Measurements from ENCODE around the gene F11. TPM values are rescaled to one million over a fixed set of nuclear protein-coding genes. Genes with fewer than 3 reads are reported as not detected.

Gene F11
- total RNA-seq, 1 experiment from 2014 or later, result 1.6 TPM

DNA sequence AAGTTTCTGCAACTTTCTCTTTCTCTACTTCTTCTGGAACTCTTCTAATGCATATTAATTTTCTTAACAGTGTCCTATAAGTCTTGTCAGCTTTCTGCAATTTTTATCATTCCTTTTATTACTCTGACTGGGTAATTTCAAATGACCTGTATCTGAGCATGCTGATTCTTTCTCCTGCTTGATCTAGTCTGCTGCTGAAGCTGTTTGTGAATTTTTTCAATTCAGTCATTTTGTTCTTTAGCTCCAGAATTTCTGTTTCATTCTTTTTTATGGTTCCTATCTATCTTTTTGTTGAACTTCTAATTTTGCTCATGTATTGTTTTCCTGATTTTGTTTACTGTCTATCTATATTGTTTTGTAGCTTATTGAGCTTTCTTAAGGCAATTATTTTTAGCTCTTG is 40.1 kb upstream of the F11 start (continued):
- TF ChIP-seq RELA (CRISPR knock-in tag; IDR thresholded peaks at IDR 0.05; ENCODE audit: borderline replicate concordance) (no peak), ETV6 (CRISPR knock-in tag; IDR thresholded peaks at IDR 0.05) (no peak), NR2C2 (CRISPR knock-in tag; IDR thresholded peaks at IDR 0.05) (no peak)
- TF ChIP-seq, protein P1, sequence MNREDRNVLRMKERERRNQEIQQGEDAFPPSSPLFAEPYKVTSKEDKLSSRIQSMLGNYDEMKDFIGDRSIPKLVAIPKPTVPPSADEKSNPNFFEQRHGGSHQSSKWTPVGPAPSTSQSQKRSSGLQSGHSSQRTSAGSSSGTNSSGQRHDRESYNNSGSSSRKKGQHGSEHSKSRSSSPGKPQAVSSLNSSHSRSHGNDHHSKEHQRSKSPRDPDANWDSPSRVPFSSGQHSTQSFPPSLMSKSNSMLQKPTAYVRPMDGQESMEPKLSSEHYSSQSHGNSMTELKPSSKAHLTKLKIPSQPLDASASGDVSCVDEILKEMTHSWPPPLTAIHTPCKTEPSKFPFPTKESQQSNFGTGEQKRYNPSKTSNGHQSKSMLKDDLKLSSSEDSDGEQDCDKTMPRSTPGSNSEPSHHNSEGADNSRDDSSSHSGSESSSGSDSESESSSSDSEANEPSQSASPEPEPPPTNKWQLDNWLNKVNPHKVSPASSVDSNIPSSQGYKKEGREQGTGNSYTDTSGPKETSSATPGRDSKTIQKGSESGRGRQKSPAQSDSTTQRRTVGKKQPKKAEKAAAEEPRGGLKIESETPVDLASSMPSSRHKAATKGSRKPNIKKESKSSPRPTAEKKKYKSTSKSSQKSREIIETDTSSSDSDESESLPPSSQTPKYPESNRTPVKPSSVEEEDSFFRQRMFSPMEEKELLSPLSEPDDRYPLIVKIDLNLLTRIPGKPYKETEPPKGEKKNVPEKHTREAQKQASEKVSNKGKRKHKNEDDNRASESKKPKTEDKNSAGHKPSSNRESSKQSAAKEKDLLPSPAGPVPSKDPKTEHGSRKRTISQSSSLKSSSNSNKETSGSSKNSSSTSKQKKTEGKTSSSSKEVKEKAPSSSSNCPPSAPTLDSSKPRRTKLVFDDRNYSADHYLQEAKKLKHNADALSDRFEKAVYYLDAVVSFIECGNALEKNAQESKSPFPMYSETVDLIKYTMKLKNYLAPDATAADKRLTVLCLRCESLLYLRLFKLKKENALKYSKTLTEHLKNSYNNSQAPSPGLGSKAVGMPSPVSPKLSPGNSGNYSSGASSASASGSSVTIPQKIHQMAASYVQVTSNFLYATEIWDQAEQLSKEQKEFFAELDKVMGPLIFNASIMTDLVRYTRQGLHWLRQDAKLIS (CRISPR knock-in tag; IDR thresholded peaks at IDR 0.05; ENCODE audit: borderline replicate concordance), result no peak

DNA sequence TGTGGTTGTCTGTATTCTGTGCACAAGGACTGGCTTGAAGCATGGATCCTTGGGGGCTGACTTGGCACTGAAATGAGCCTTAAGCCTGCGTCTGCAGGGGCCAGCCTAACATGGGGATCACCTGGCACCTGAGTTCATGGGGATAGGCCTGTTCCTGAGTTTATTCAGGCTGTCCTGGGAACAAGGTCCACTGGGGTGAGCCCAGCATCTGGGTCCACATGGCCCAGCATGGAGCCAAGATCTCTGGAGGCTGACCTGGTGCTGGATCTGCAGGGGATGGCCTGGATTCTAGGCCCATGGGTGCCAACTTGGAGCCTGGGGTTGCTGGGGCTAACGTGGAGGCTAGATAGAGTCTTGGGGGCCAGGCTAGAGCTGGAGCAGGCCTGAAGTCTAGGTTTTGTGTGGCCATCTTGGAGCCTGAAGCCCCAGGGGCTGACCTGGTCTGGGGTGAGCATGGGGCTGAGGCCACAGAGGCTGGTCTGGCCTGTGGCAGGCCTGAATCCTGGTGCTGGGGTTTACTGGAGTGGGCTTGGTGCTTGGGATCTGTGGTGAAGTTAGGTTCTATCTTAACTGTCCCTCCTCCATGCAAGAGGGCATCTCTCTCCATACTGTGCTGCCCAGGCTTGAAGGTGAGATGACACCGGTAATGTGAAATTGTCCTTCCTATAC is 39.3 kb upstream of the F11 start:
- CTCF ChIA-PET, result no interaction called here
- POLR2A ChIA-PET, result no interaction called here

DNA sequence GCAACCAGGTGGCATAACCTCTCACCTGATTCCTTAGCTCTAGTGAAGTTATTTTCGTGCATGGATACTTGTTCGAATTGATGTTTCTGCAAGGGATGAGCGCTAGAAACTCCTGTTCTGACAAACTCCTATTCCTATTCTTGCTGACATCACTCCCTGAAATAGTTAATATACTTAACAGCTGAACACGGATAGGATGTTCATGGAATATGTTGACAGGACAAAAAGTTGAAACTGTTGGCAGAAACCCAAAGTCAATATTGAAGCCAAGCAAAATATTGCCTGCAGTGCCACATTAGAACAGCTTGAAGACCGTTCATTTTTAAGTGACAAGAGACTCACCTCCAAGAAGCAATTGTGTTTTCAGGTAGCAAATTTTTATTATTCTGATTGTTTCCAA is 38.8 kb upstream of the F11 start, which contains the start of gene KLKB1:
Gene KLKB1 (plus strand): TSS at position 287 of the 400 bp plus-strand sequence. CDS start 689 bp downstream, outside the sequence.
- TF ChIP-seq HMGA2 (CRISPR knock-in tag; IDR thresholded peaks at IDR 0.05) (no peak), TP53 (CRISPR knock-in tag; IDR thresholded peaks at IDR 0.05) (no peak), FOXJ3 (CRISPR knock-in tag; IDR thresholded peaks at IDR 0.05; ENCODE audit: borderline replicate concordance) (no peak), EMX1 (CRISPR knock-in tag; IDR thresholded peaks at IDR 0.05) (no peak)
- ATAC-seq (no peak), DNase-seq (ENCODE audit: low spot score) (no peak)
- Mint-ChIP-seq H3K27ac (peak within 1 kb of the TSS; percentile 26; the same call in 1 of the 2 replicates), H3K36me3 (peaks cover 48% of the 10 kb centered on the region), H3K27me3 (ENCODE audit: low read depth) (peaks cover 15% of the 10 kb centered on the region), H3K9me3 (peaks cover 40% of the 10 kb centered on the region), H3K4me1 (peaks cover 27% of the 10 kb centered on the region), H3K4me3 (no peak within 1 kb of the TSS)
- POLR2A ChIA-PET, result no interaction called here
- CTCF ChIA-PET, result interaction anchor here (1.5 kb wide), 1 partner anchor 9 kb away, joined by 3 read pairs; no protein-coding TSS in a partner anchor

More for the DNA sequence above, 39.3 kb upstream of the F11 start:
- peaks cover 15% of the 10 kb centered on the region for H3K27me3 Mint-ChIP-seq (ENCODE audit: low read depth)
- TF ChIP-seq, protein P2, sequence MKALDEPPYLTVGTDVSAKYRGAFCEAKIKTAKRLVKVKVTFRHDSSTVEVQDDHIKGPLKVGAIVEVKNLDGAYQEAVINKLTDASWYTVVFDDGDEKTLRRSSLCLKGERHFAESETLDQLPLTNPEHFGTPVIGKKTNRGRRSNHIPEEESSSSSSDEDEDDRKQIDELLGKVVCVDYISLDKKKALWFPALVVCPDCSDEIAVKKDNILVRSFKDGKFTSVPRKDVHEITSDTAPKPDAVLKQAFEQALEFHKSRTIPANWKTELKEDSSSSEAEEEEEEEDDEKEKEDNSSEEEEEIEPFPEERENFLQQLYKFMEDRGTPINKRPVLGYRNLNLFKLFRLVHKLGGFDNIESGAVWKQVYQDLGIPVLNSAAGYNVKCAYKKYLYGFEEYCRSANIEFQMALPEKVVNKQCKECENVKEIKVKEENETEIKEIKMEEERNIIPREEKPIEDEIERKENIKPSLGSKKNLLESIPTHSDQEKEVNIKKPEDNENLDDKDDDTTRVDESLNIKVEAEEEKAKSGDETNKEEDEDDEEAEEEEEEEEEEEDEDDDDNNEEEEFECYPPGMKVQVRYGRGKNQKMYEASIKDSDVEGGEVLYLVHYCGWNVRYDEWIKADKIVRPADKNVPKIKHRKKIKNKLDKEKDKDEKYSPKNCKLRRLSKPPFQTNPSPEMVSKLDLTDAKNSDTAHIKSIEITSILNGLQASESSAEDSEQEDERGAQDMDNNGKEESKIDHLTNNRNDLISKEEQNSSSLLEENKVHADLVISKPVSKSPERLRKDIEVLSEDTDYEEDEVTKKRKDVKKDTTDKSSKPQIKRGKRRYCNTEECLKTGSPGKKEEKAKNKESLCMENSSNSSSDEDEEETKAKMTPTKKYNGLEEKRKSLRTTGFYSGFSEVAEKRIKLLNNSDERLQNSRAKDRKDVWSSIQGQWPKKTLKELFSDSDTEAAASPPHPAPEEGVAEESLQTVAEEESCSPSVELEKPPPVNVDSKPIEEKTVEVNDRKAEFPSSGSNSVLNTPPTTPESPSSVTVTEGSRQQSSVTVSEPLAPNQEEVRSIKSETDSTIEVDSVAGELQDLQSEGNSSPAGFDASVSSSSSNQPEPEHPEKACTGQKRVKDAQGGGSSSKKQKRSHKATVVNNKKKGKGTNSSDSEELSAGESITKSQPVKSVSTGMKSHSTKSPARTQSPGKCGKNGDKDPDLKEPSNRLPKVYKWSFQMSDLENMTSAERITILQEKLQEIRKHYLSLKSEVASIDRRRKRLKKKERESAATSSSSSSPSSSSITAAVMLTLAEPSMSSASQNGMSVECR (CRISPR knock-in tag; IDR thresholded peaks at IDR 0.05; ENCODE audit: borderline replicate concordance), result 0 out of 2 replicates have a peak, but pooled peaks have one; percentile 4
- TF ChIP-seq, protein P3, sequence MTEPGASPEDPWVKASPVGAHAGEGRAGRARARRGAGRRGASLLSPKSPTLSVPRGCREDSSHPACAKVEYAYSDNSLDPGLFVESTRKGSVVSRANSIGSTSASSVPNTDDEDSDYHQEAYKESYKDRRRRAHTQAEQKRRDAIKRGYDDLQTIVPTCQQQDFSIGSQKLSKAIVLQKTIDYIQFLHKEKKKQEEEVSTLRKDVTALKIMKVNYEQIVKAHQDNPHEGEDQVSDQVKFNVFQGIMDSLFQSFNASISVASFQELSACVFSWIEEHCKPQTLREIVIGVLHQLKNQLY (CRISPR knock-in tag; IDR thresholded peaks at IDR 0.05), result no peak
- peak overlapping the region; percentile 26; the same call in 1 of the 2 replicates for H3K27ac Mint-ChIP-seq
- peaks cover 46% of the 10 kb centered on the region for H3K9me3 Mint-ChIP-seq
- ATAC-seq (peak; percentile 28; the same call in 1 of the 2 replicates), DNase-seq (ENCODE audit: low spot score) (no peak)
- peaks cover 48% of the 10 kb centered on the region for H3K36me3 Mint-ChIP-seq
- H3K4me1 Mint-ChIP-seq, result peaks cover 25% of the 10 kb centered on the region
- no peak overlapping the region for H3K4me3 Mint-ChIP-seq

All from WTC11 (cell line).